ENCODE data around the gene HUNK.

DNA sequence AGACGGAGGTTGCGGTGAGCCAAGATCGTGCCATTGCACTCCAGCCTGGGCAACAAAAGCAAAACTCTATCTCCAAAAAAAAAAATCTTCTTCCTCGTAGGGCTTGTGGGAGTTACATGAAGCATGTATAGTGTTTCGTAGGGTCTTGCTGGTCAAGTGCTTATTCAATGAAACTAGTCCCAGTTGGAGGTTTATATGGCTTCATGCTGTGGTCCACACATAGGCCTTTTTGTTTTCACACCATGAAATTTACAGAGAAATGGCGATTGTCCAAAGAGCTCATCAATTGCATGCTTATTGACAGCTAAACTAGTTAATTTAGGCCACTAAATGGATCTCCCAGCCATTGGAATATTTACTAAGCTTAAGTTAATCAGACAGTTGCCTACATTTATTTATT lies 29.6 kb downstream of the HUNK start:
- TF ChIP-seq, protein P1, sequence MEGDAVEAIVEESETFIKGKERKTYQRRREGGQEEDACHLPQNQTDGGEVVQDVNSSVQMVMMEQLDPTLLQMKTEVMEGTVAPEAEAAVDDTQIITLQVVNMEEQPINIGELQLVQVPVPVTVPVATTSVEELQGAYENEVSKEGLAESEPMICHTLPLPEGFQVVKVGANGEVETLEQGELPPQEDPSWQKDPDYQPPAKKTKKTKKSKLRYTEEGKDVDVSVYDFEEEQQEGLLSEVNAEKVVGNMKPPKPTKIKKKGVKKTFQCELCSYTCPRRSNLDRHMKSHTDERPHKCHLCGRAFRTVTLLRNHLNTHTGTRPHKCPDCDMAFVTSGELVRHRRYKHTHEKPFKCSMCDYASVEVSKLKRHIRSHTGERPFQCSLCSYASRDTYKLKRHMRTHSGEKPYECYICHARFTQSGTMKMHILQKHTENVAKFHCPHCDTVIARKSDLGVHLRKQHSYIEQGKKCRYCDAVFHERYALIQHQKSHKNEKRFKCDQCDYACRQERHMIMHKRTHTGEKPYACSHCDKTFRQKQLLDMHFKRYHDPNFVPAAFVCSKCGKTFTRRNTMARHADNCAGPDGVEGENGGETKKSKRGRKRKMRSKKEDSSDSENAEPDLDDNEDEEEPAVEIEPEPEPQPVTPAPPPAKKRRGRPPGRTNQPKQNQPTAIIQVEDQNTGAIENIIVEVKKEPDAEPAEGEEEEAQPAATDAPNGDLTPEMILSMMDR (optimal IDR thresholded peaks at IDR 0.05 in 1 of 3, IDR thresholded peaks at IDR 0.05 in 1 of 3, conservative IDR thresholded peaks at IDR 0.05 in 1 of 3; ENCODE audit: extremely low read depth in 1 of 3, insufficient read depth in 2 of 3, low read length in 3 of 3) = no peak
- no peak for TF ChIP-seq EZH2 (IDR thresholded peaks at IDR 0.05; ENCODE audit: low read length)
